ENCODE results near the gene NKX2-1. TPM values are rescaled to one million over a fixed set of nuclear protein-coding genes. Genes with fewer than 3 reads are reported as not detected.

Gene NKX2-1
- total RNA-seq, 1 donor from 2014 or later, result not detected

DNA sequence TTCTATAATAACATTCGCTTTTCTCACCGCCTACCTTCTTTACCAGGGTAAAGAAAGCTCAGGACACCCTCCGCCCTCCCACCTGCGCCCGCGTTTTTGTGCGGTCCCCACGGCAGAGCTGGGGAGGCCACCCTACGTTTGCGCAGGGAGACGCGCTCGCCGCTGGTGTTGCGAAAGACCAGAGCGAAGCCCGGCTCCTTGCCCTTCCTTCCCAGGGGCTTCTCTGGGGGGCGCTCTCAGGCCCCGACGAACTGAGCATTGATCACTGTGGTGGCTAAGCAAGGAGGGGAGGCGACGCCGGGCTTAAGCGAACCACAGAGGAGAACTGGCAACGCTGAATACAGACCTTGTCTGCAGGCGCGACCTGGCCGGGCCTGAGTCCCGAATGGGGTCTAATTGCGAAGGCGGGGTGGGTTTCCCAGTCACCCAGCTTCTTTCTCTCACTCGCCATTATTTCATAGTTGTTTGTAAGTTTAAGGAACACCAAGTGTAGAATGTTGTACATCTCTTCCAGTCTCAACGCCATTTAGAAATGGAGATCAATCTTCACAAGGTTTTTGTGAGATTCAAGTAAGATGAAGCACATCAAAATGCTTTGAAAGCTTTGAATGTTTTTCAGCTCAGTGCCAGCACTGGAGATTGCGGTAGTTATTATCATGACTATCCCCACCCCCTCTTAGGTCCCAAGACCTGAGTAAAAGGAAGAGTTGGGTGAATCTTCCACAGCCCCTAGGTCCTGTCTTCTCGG, 1.7 kb upstream of the NKX2-1 start:
- H3K27me3 Mint-ChIP-seq (ENCODE audit: unreplicated experiment), result peaks cover 75% of the 10 kb centered on the region

GRCh38 chr14:36520601-36521525, 831 bp upstream of the NKX2-1 start:
- Mint-ChIP-seq H3K9me3 (ENCODE audit: unreplicated experiment) (no peaks in the 10 kb centered on the region), H3K4me1 (ENCODE audit: unreplicated experiment) (peaks cover 22% of the 10 kb centered on the region), H3K4me3 (ENCODE audit: unreplicated experiment) (peak overlapping the region; percentile 56), H3K27ac (ENCODE audit: unreplicated experiment) (no peak overlapping the region), H3K27me3 (ENCODE audit: unreplicated experiment) (peaks cover 75% of the 10 kb centered on the region), H3K36me3 (ENCODE audit: unreplicated experiment) (no peaks in the 10 kb centered on the region)
- DNase-seq (ENCODE audit: extremely low spot score, unreplicated experiment), result peak; percentile 83
- peak; percentile 32 for TF ChIP-seq CTCF (IDR thresholded peaks at IDR 0.05)

More for the DNA sequence above, 1.7 kb upstream of the NKX2-1 start:
- TF ChIP-seq CTCF (IDR thresholded peaks at IDR 0.05), result no peak
- H3K9me3 Mint-ChIP-seq (ENCODE audit: unreplicated experiment), result no peaks in the 10 kb centered on the region
- H3K27ac Mint-ChIP-seq (ENCODE audit: unreplicated experiment), result no peak overlapping the region
- peak; percentile 77 for DNase-seq (ENCODE audit: extremely low spot score, unreplicated experiment)
- peaks cover 22% of the 10 kb centered on the region for H3K4me1 Mint-ChIP-seq (ENCODE audit: unreplicated experiment)
- H3K36me3 Mint-ChIP-seq (ENCODE audit: unreplicated experiment), result no peaks in the 10 kb centered on the region
- no peak overlapping the region for H3K4me3 Mint-ChIP-seq (ENCODE audit: unreplicated experiment)

- no peaks in the 10 kb centered on the region for H3K36me3 Mint-ChIP-seq (ENCODE audit: unreplicated experiment)
- H3K27ac Mint-ChIP-seq (ENCODE audit: unreplicated experiment), result no peak overlapping the region
- H3K4me3 Mint-ChIP-seq (ENCODE audit: unreplicated experiment), result peak overlapping the region; percentile 65
- H3K4me1 Mint-ChIP-seq (ENCODE audit: unreplicated experiment), result peaks cover 22% of the 10 kb centered on the region
- no peak for TF ChIP-seq CTCF (IDR thresholded peaks at IDR 0.05)
- peaks cover 78% of the 10 kb centered on the region for H3K27me3 Mint-ChIP-seq (ENCODE audit: unreplicated experiment)
- no peaks in the 10 kb centered on the region for H3K9me3 Mint-ChIP-seq (ENCODE audit: unreplicated experiment)
- DNase-seq (ENCODE audit: extremely low spot score, unreplicated experiment), result peak; percentile 80
Measured at GRCh38 chr14:36518586-36519430, 1.2 kb downstream of the NKX2-1 start.

DNA sequence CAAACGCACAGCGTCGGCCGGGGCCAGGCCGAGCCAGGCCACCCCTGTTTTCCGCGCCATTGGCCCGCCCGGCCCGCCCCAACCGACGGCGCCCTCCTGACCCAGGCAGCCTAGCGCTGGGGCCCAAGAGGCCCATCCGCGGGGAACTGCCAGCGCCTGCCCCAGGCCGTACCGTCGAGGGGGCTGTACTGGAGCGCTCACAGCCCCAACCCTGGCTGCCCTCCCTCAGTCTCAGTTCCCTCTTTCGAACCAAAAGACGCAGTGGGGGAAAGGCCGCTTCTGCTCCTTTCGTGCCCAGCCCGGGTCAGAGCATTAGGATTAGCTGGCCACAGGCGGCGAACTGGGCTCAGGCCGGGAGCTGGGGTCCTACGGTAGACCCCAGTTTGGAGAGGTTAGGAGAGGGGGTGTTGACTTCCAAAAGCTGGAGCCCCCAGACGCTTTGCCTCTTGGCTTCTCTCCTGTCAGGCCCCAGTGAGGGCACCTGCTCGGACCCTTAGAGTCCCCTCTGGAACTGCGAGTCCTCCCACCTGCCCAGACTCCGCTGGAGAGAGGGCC, 1.9 kb downstream of the NKX2-1 start:
- TF ChIP-seq CTCF (IDR thresholded peaks at IDR 0.05), result no peak
- peaks cover 76% of the 10 kb centered on the region for H3K27me3 Mint-ChIP-seq (ENCODE audit: unreplicated experiment)
- no peak overlapping the region for H3K4me3 Mint-ChIP-seq (ENCODE audit: unreplicated experiment)

More for the DNA sequence above, 1.9 kb downstream of the NKX2-1 start:
- H3K9me3 Mint-ChIP-seq (ENCODE audit: unreplicated experiment), result no peaks in the 10 kb centered on the region
- no peak overlapping the region for H3K27ac Mint-ChIP-seq (ENCODE audit: unreplicated experiment)
- DNase-seq (ENCODE audit: extremely low spot score, unreplicated experiment), result peak; percentile 68
- H3K4me1 Mint-ChIP-seq (ENCODE audit: unreplicated experiment), result peaks cover 22% of the 10 kb centered on the region
- H3K36me3 Mint-ChIP-seq (ENCODE audit: unreplicated experiment), result no peaks in the 10 kb centered on the region
